Head of caudate nucleus (tissue), 42 donors: ENCODE measurements around the gene FOXL2.

Source experiments
- DNase-seq, 42 donors: peaks; one replicate each; pipeline versions ENCODE4 v3.0.0 to v3.0.0-alpha.2; 2020 to 2021; ENCODE audit warnings: mixed read lengths in 7 of 42
- intact Hi-C: fragments of 100-400 bp; cut with DNase I; formaldehyde crosslinking; loops from one replicate; pipeline ENCODE4 v1.15.0; 2022

The FOXL2 gene

GRCh38 chr3:138947495-138948121 is 671 bp upstream of the FOXL2 start:
- intact Hi-C loops, result no loop called here
- no peak for DNase-seq

- DNase-seq, result no peak
- intact Hi-C loops, result no loop called here
These were observed 951 bp downstream of the FOXL2 start for GRCh38 chr3:138945709-138946662.

GRCh38 chr3:138944929-138945708 is 1.8 kb downstream of the FOXL2 start:
- intact Hi-C loops, result no loop called here
- no peak for DNase-seq

DNA sequence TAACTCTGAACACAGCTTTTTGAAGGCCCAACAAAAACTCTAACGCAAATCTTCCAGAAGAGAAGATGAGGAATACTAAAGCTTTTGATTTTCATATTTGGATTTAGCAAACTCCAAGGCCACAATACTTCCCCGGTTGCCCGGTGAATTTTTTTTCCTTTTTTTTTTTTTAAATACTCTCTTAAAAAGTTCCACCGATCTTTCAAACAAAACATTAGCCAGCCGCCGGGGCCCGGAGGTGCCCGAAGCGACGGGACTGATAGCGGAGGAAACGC is 2.3 kb downstream of the FOXL2 start:
- intact Hi-C loops, result no loop called here
- no peak for DNase-seq

DNA sequence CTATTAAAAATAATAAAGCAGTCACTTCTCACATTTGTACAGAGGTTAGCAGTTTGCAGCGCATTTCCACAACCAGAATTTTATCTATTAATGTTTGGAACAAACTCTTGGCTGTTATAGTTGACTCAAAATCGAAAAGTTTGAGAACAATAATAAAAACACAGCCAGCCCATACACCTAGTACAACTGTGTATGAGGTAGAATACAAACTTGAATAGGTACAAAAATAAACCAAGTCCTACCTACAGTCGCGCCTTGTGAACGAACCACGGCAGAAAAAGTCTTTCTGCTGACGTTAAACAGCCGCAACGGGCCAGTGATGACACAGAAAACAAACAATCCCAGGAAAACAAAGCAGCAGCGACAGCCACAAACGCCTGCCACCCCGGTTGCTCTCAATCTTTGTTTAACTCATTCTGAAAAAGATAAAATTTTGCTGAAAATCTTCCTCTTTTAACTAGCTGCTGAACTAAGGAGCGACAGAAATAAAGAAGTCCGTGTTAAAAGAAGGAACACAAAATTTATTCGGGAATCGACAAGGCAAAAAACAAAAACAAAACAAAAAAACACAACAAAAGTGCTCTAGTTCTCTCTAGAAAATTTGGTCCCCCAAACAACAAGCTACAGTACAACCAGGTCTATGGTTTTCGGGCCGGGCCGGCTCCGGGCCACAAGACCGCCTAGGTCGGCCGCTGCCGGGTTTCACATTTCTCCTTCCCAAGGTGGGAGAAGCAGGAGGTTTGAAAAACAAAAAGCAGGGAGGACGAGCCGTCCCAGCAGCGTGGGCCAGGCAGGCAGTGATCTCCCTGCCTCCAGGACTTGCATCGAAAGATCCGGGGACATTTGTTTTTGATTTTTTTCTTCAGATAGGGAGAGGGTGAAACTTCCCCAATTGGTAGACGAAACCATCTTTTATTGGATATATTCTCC is 2.9 kb downstream of the FOXL2 start:
- DNase-seq, result no peak
- intact Hi-C loops, result no loop called here

- DNase-seq, result no peak
- intact Hi-C loops, result no loop called here
These were observed 3.9 kb downstream of the FOXL2 start for GRCh38 chr3:138942861-138943623.

DNA sequence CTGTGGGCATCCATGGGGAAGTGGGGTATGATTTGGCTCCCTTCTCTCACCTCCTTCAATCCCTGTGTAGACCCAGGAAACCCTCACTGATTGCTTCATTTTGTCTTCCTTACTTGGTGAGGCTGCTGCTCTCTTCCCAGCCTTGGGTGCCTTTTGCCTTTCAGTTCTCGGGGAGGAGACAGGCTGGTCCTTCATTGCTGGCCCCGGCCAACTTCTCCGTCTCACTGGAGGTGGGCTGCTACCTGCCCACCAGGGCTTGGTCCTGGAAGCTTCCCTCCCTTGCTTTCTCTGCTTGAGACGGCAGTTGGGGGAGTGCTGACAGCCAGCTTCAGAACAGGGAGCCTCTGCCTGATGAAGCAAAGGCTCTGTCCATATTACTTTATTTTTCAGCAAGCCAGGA is 4.7 kb downstream of the FOXL2 start:
- intact Hi-C loops, result no loop called here

DNA sequence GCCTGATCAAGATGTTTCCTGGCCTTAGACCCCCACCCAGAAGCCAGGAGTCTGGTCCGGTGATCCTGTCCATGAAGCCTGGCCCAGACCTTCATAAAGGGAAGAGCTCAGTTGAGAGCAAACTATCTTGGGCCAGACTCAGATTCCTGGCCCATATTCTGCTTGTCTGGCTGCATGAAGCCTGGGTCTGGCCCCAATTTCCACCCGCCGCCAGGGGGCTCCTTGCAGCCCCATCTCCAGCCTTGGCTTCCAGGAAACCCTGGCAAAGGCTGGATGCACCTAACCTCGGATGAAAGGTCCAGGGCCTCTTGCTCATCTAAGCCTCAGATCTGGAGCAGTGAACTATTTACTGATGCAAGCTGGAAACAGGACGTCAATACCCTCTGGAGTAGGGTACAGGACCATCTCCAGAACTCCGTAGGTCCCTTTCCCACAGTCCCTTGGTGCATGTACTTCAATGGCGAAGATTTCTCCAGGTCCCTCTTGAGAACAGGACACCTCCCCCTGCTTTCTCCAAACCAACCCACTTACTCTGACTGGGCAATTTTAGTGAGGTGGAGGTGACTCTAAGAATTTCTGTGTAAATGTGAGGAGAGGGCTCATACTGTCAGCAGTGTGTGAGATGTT is 5.6 kb downstream of the FOXL2 start:
- peak in 1 of 42 donors; percentile 38 for DNase-seq

More for the DNA sequence above, 4.7 kb downstream of the FOXL2 start:
- DNase-seq, result no peak

DNA sequence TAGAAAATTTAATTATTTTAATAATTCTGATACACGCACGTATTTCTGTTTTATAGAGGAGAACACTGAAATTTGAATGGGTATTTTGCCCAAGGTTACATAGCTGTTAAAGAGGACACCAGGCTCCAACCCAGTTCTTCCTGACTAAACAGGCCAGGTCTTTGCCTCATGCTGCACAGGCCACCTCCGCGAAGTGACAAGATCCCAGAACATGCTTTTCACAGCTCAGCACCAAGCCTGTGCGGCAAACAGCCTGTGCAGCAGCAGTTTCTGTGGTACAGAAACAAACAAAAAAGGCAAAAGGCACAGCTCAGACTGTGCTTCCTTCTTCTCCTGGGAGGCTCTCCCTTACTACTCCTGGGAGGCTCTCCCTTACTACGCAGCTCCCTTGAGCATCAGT is 6.5 kb downstream of the FOXL2 start:
- DNase-seq, result peak in 1 of 42 donors; percentile 26
- intact Hi-C loops, result no loop called here

More for the DNA sequence above, 5.6 kb downstream of the FOXL2 start:
- intact Hi-C loops, result no loop called here

DNA sequence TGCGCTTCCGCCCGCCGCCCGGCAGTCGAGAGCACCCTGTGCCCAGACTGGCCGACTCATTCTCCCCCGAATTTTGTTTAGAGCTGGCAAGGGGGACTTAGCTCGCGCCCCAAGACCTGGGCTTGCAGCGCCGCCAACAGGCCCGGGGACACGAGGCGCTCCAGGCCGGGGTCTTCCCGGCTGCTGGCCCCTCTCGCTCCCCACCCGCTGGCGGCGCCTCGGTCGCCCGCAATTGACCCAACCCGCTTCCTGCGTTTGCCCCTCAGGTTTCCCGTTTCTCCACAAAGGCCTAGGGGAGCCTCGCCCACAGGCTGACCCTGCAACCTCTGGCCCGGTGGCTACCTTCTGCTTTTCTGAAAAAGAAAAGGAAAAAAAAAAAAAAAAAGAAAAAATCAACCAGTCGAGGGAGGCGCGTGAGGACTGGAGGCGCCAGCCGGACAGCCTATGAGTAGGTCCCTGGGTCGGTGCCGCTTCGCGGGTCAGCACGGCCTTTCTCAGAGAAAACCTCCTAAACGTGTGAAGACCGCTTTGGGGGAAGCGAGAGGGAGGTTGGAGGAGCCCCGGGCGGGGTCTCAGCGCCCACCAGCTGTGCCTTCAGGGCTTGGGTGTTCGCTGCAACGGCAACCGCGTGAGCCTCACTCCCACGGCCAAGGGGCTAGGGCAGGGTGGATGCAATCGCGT is 7.2 kb downstream of the FOXL2 start:
- DNase-seq, result peak in 1 of 42 donors; percentile 40
- intact Hi-C loops, result loop anchor here (5.0 kb wide), 1 partner anchor 388 kb away; no protein-coding TSS in a partner anchor

DNA sequence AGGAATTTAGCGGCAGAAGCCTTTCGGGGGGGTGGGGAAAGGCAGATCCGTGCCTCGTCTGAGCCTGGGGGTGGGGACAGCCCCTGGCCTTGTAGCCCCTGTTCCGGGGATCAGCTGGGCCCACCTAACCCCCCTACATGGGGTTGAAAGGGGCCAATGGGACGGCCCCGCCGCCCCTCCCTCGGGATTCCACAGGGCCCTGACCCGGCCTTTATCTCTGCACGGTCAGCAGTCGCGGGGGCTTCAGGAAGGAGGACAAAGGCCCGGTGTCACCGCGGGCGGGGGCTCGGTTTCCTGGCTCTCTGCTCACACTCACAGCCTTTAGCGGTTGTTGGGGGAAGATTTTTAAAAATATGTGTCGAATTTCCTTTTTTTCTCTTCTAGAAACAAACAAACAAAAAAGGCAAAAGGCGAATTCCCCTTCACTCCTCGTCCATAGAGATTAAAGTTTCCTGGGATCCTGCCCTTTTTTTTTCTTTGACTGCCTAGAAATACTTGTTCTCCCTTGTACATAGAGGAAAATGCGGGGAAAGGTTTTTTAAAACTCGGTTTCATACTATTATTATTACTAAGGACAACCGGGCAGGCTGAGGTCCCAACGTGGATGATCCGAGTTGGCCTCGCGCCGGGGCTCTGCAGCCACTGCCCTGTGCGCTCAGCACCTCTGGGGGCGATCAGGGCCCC is 7.9 kb downstream of the FOXL2 start:
- no peak for DNase-seq
- intact Hi-C loops, result loop anchor here (5.0 kb wide), 1 partner anchor 388 kb away; no protein-coding TSS in a partner anchor

DNA sequence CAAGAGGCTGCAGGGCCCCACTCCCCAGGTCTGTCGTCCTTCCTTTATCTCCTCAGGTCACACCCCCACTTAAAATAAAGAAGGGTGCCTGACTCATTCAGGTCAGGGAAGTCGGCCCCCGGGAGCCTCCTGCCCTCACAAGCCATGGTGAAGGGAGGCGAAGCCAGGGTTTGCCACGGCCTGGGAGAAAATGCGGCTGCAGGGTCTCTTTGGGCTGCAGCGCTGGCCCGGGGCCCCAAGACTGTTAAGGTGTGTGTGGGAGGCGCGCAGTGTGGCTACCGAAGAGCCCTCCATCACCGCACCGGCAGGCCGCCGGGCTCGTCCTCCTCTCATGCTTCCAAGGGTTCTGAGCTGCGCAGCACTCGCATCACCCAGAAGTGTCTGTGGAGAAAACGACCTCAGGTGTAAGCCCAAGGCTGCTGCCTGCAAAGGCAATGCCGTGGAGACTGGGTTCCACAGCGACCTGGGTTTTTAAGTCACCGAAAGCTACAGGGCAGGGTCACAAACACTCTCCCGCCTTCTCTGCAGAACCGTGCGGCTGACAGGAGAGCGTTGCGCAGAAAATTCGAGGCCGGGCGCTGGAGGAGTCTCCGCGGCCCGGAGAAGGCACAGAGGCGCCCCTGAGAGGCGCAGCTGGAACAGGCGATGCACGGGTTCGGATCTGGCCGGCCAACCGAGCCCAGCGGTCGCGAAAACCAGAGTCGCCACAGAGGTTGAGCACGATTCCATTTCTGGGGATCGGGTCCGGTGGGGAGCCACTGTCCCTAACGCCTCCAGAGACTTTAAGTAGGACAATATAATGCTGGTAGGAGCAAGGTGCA is 8.7 kb downstream of the FOXL2 start:
- intact Hi-C loops, result loop anchor here (5.0 kb wide), 1 partner anchor 389 kb away; no protein-coding TSS in a partner anchor
- no peak for DNase-seq

- DNase-seq, result no peak
- intact Hi-C loops, result loop anchor here (5.0 kb wide), 1 partner anchor 390 kb away; no protein-coding TSS in a partner anchor
These were observed 9.3 kb downstream of the FOXL2 start for GRCh38 chr3:138937690-138938055.

- intact Hi-C loops, result loop anchor here (5.0 kb wide), 1 partner anchor 390 kb away; no protein-coding TSS in a partner anchor
- DNase-seq, result no peak
These were observed 9.9 kb downstream of the FOXL2 start for GRCh38 chr3:138936741-138937689.
